ENCODE measurements around the gene ENO3. TPM values are rescaled to one million over a fixed set of nuclear protein-coding genes. Genes with fewer than 3 reads are reported as not detected.

Gene ENO3
- total and polyA plus RNA-seq, 10 of the 15 experiments (the other 5 are each of a cell fraction or from before 2014, with no cell fraction given): 6.8 to 28.4 (median 17.0) TPM

- no peak for TF ChIP-seq EP300 (IDR thresholded peaks at IDR 0.05; ENCODE audit: borderline replicate concordance in 1 of 2, control insufficient read depth in 1 of 2, low read depth in 2 of 2, low read length in 2 of 2)
- no peak for TF ChIP-seq USF1 (IDR thresholded peaks at IDR 0.05; ENCODE audit: borderline replicate concordance, extremely low read length, insufficient read depth, low read depth, low read length)
- no peak for TF ChIP-seq ZNF622 (IDR thresholded peaks at IDR 0.05)
- no peak for TF ChIP-seq MYB (IDR thresholded peaks at IDR 0.05; ENCODE audit: borderline replicate concordance, low read depth, low read length)
- no peak for TF ChIP-seq ATF2 (IDR thresholded peaks at IDR 0.05; ENCODE audit: low read length)
- no peak for TF ChIP-seq ESRRA (IDR thresholded peaks at IDR 0.05; ENCODE audit: low read length)
- no peak for TF ChIP-seq USF2 (IDR thresholded peaks at IDR 0.05; ENCODE audit: borderline replicate concordance, low read depth, low read length)
- TF ChIP-seq FOS (IDR thresholded peaks at IDR 0.05; ENCODE audit: borderline replicate concordance, extremely low read depth, insufficient read length): no peak
- TF ChIP-seq SUPT20H (IDR thresholded peaks at IDR 0.05; ENCODE audit: borderline replicate concordance, control insufficient read depth, low read depth, low read length): no peak
- TF ChIP-seq POLR2AphosphoS5 (IDR thresholded peaks at IDR 0.05; ENCODE audit: low read length): no peak; the same call in 1 of the 2 replicates
- TF ChIP-seq GATAD2B (conservative IDR thresholded peaks at IDR 0.05; ENCODE audit: low read depth): no peak
- no peak for TF ChIP-seq SP1 (IDR thresholded peaks at IDR 0.05; ENCODE audit: low read depth, low read length)
- TF ChIP-seq PKNOX1 (IDR thresholded peaks at IDR 0.05): no peak
- no peak for TF ChIP-seq ZSCAN29 (IDR thresholded peaks at IDR 0.05)
- peak; percentile 90 for TF ChIP-seq SPI1 (IDR thresholded peaks at IDR 0.05; ENCODE audit: borderline replicate concordance, insufficient read depth, low read depth, low read length)
- peak; percentile 91 to 95 for TF ChIP-seq SRF (IDR thresholded peaks at IDR 0.05; ENCODE audit: low read depth in 2 of 2, low read length in 2 of 2)
- TF ChIP-seq NFIC (IDR thresholded peaks at IDR 0.05; ENCODE audit: low read depth, low read length): no peak
- TF ChIP-seq CHD2 (IDR thresholded peaks at IDR 0.05; ENCODE audit: borderline replicate concordance, low read depth, low read length): no peak
- no peak for TF ChIP-seq HDAC2 (IDR thresholded peaks at IDR 0.05)
- no peak for TF ChIP-seq ZNF217 (IDR thresholded peaks at IDR 0.05)
- TF ChIP-seq RAD21 (IDR thresholded peaks at IDR 0.05; ENCODE audit: insufficient read depth, low read depth, low read length): no peak
- no peak for TF ChIP-seq POU2F2 (IDR thresholded peaks at IDR 0.05; ENCODE audit: borderline replicate concordance, low read depth, low read length)
- TF ChIP-seq ZNF24 (IDR thresholded peaks at IDR 0.05): no peak
- no peak for TF ChIP-seq CBX5 (IDR thresholded peaks at IDR 0.05; ENCODE audit: low read depth)
- TF ChIP-seq E2F8 (IDR thresholded peaks at IDR 0.05; ENCODE audit: low read depth, partially characterized antibody): peak; percentile 54
- TF ChIP-seq TBL1XR1 (IDR thresholded peaks at IDR 0.05; ENCODE audit: low read depth, low read length): no peak
Observed at GRCh38 chr17:4944163-4944553, 6.8 kb upstream of the ENO3 start (continued).
